ENCODE measurements around the gene ALDH1L1. TPM values are rescaled to one million over a fixed set of nuclear protein-coding genes. Genes with fewer than 3 reads are reported as not detected.

Gene ALDH1L1
- total RNA-seq, 6 donors from 2014 or later = 2.4 to 11.5 (median 4.7) TPM

DNA sequence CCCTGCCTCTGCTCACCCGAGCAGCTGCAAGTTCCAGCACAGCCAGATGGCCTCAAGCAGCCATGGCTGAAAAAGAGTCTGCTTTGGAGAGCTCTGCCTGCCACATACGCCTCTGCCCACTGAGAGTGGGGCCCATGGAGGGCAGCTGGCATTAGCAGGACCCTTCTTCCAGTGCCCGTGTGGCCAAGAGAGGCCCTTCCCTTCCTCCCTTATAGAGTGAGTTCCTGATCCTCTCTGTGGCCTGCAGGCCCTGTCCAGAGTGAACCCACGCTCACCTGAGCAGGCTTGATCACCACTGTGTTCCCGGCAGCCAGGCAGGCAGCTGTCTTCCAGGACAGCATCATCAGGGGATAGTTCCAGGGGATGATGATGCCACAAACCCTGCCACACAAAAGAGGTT is 55.0 kb downstream of the ALDH1L1 start:
- no peak for ATAC-seq (ENCODE audit: low FRiP score in 2 of 2)
- peak in 1 of 2 donors; percentile 4 for DNase-seq
- no peak for TF ChIP-seq EP300 (IDR thresholded peaks at IDR 0.05)
- TF ChIP-seq, protein P1, sequence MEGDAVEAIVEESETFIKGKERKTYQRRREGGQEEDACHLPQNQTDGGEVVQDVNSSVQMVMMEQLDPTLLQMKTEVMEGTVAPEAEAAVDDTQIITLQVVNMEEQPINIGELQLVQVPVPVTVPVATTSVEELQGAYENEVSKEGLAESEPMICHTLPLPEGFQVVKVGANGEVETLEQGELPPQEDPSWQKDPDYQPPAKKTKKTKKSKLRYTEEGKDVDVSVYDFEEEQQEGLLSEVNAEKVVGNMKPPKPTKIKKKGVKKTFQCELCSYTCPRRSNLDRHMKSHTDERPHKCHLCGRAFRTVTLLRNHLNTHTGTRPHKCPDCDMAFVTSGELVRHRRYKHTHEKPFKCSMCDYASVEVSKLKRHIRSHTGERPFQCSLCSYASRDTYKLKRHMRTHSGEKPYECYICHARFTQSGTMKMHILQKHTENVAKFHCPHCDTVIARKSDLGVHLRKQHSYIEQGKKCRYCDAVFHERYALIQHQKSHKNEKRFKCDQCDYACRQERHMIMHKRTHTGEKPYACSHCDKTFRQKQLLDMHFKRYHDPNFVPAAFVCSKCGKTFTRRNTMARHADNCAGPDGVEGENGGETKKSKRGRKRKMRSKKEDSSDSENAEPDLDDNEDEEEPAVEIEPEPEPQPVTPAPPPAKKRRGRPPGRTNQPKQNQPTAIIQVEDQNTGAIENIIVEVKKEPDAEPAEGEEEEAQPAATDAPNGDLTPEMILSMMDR (IDR thresholded peaks at IDR 0.05) = no peak
- no peak for TF ChIP-seq POLR2AphosphoS5 (IDR thresholded peaks at IDR 0.05)
- no peak for TF ChIP-seq POLR2A (IDR thresholded peaks at IDR 0.05)
- Histone ChIP-seq H3K36me3 (no peaks in the 10 kb centered on the region), H3K4me1 (peaks cover 0 to 14% (median 7%) of the 10 kb centered on the region in 4 donors), H3K9me3 (no peaks in the 10 kb centered on the region), H3K4me3 (no peak overlapping the region), H3K27ac (no peak overlapping the region), H3K27me3 (no peaks in the 10 kb centered on the region)
- WGBS, 2 donors = 84 to 100% methylated on average over 1 to 4 of the region's 5 CpGs

DNA sequence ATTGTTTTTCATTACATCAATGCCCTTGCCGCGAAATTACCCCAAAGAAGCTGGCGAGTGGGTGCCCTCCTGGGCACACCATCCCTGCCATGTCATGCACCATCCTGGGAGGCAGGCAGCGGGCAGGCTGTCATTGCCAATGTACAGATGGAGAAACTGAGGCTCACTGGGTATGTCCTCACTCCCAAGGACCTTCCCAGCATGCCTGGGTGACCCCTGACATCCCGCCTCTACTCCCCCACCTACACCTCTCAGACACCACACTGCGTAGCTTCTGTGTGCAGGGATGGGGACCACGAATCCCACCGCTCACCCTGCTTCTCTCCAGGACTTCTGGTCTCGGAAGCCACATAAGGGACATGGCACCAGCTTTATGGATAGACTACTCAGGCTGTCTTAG is 55.5 kb downstream of the ALDH1L1 start:
- DNase-seq = peak in 1 of 2 donors; percentile 10
- TF ChIP-seq POLR2AphosphoS5 (IDR thresholded peaks at IDR 0.05) (no peak), EP300 (IDR thresholded peaks at IDR 0.05) (no peak), POLR2A (IDR thresholded peaks at IDR 0.05) (no peak)
- TF ChIP-seq, protein P1 (IDR thresholded peaks at IDR 0.05) = no peak
- WGBS, 2 donors = 92 to 95% methylated on average over 8 to 9 of the region's 9 CpGs
- Histone ChIP-seq H3K27ac (no peak overlapping the region), H3K27me3 (no peaks in the 10 kb centered on the region), H3K36me3 (no peaks in the 10 kb centered on the region), H3K9me3 (no peaks in the 10 kb centered on the region), H3K4me1 (peaks cover 0 to 11% (median 7%) of the 10 kb centered on the region in 4 donors), H3K4me3 (no peak overlapping the region)
- no peak for ATAC-seq (ENCODE audit: low FRiP score in 2 of 2)

DNA sequence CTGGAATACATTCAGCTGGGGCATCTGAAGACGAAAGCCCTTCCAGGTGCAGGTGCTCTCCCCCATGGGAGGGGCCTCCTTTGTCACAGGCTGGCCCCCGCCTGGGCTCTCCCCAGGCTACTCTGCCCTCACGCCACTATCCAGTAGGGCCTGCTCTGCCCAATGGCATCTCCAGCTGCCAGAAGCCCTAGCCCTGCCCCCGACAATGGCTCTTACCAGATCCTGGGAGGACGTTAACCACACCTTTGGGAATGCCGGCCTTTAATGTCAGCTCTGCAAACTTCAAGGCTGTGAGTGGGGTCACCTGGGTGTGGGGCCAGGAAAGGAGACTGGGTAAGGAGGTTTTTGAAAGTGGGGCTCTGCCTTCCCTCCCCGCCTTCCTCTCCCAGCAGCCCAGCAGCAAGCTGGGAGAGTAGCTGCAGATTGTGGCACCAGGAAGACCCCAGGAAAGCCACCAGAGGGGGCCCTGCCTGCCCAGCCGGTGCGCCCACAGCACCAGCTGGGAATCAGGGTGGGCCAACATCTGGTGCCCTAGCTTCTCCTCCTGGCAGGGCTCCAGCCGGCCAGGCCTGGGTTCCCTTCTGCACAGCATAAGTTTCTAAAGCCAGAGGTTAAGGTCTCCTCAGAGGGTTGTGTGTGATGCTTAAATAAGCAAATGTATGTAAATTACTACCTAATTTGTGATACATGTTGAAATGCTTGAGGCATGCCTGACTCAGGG is 56.1 kb downstream of the ALDH1L1 start:
- TF ChIP-seq, protein P1 (IDR thresholded peaks at IDR 0.05) = no peak
- TF ChIP-seq POLR2AphosphoS5 (IDR thresholded peaks at IDR 0.05) (no peak), POLR2A (IDR thresholded peaks at IDR 0.05) (no peak), EP300 (IDR thresholded peaks at IDR 0.05) (no peak)
- WGBS, 2 donors = 69 to 77% methylated on average over 4 to 10 of the region's 10 CpGs
- Histone ChIP-seq H3K36me3 (no peaks in the 10 kb centered on the region), H3K27ac (no peak overlapping the region), H3K4me1 (peaks cover 0 to 5% (median 3%) of the 10 kb centered on the region in 4 donors), H3K9me3 (no peaks in the 10 kb centered on the region), H3K27me3 (no peaks in the 10 kb centered on the region), H3K4me3 (no peak overlapping the region)
- ATAC-seq (ENCODE audit: low FRiP score in 2 of 2) (no peak), DNase-seq (peak in 1 of 2 donors; percentile 14)

GRCh38 chr3:126121632-126122031 is 58.8 kb downstream of the ALDH1L1 start:
- DNase-seq = peak in 1 of 2 donors; percentile 10
- H3K4me1 ChIP-seq = no peaks in the 10 kb centered on the region
- 82 to 93% methylated on average over 3 to 4 of the region's 4 CpGs for WGBS, 2 donors

More at GRCh38 chr3:126121632-126122031, 58.8 kb downstream of the ALDH1L1 start:
- H3K27ac ChIP-seq = no peak overlapping the region
- no peaks in the 10 kb centered on the region for H3K9me3 ChIP-seq
- TF ChIP-seq, protein P1 (IDR thresholded peaks at IDR 0.05) = no peak
- no peak for TF ChIP-seq EP300 (IDR thresholded peaks at IDR 0.05)
- TF ChIP-seq POLR2AphosphoS5 (IDR thresholded peaks at IDR 0.05) = no peak
- no peak for TF ChIP-seq POLR2A (IDR thresholded peaks at IDR 0.05)
- H3K27me3 ChIP-seq = no peaks in the 10 kb centered on the region
- ATAC-seq (ENCODE audit: low FRiP score in 2 of 2) = no peak
- H3K36me3 ChIP-seq = no peaks in the 10 kb centered on the region
- H3K4me3 ChIP-seq = no peak overlapping the region
